Adipose tissue (tissue), 3 donors: ENCODE data around the gene HDGFL2. TPM values are rescaled to one million over a fixed set of nuclear protein-coding genes. Genes with fewer than 3 reads are reported as not detected.
"Not testable (repeated sequence)": the region's sequence is repeated elsewhere in the genome, so short reads cannot be mapped to it uniquely, and the experiment has no call there.

Experiments used
- H3K27ac ChIP-seq: one replicate; pipeline ENCODE4 v1.5.1; 2013; ENCODE audit warnings: low read depth, low read length
- WGBS, 3 donors: extraction: QIAGEN DNeasy Blood & Tissue Kit; methylation state at CpG; one replicate each; pipeline ENCODE4 v1.1.7; 2013; 5-methylcytosine and 5-hydroxymethylcytosine counted together
- polyA plus RNA-seq, 3 donors: library from polyadenylated mRNA; stranded (reverse); fragments of 200-250 nt; gene quantifications; one replicate each; pipeline ENCODE4 v1.2.3, GENCODE V29; 2013
- donor health status: healthy with polysubstance abuse.
- donor health status: Bipolar disorder and iron deficiency.
- donor health status: healthy.

The HDGFL2 gene
- polyA plus RNA-seq, 3 donors = 20.5 to 60.3 (median 24.6) TPM

DNA sequence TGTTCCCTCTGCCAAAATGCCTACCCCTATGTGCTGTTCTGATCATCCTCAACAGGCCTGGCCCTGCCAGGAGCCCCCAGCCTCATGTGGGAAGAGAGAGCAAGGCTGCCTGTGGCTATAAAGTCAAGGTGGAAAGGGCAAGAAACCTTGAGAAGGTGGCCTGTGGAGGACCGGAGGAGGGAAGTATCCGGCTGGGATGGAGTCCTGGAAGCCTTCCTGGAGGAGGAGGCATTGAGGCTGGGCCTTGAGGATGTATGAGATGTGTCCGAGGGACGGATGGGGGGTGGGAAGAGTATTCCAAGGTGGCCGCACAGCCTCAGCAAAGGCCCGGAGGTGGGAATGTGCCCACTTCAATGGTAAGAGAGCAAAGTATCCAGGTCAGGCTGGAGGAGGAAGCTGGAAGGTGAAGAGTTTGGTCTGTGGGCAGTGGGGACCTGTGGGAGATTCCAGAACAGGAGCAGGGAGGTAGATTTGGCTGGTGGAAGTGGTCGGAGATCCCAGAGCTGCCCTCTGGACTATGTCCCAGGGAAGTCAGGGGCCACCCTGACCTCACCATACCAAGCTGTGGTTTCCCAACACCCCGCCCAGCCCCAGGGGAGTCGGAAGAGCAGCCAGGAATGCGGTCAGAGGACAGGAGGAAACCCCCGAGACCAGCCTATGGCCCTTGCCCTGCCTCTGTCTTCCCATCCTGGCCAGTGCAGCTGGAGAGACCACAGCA, 49.2 kb downstream of the HDGFL2 start:
- no peak overlapping the region for H3K27ac ChIP-seq
- 63 to 75% (median 68%) methylated on average over 11 of the region's 11 CpGs for WGBS, 3 donors

GRCh38 chr19:4521888-4522242, 49.8 kb downstream of the HDGFL2 start:
- 77 to 90% (median 80%) methylated on average over 5 of the region's 5 CpGs for WGBS, 3 donors
- H3K27ac ChIP-seq = no peak overlapping the region

GRCh38 chr19:4522291-4523002, 50.4 kb downstream of the HDGFL2 start:
- WGBS, 3 donors = 84 to 93% (median 84%) methylated on average over 15 of the region's 15 CpGs
- no peak overlapping the region for H3K27ac ChIP-seq

- H3K27ac ChIP-seq = no peak overlapping the region
- 73 to 79% (median 76%) methylated on average over 46 to 53 of the region's 53 CpGs for WGBS, 3 donors
These were observed 51.4 kb downstream of the HDGFL2 start for GRCh38 chr19:4523306-4524110.

DNA sequence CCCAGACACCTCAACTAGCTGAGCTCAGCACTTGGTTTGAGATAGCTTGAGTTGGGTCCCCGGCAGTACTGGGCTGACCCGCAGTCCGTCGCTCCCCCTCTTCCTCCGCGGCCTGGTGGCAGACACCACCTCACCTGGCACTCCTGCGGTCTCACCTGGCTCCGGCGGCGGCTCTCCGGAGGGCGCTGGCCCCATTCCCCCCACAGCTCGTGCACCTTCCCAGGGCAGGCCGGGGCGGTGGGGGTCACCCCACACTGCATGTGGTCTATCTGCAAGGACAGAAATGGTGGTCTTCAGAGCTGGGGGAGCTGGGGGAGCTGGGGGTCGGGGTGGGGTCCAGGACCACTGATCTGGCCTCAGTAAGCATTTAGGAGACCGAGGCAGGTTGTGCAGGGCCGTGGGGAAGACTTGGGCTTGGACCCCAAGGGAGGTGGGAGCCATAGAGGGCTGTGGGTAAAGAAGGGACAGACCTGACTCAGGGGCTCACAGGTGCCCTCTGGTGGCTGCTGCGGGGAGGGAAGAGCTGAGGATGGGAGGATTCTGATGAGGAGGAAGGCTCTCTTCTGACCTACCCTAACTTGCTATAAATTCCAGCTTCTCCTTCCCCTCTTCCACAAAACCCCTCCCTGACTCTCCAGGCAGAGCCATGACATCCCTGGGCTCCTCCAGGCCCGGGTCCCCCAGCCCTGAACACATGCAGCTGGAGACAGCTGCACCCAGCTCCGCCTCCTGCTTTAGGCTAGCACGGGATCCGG, 52.9 kb downstream of the HDGFL2 start:
- WGBS, 3 donors = 62 to 76% (median 65%) methylated on average over 23 of the region's 23 CpGs
- H3K27ac ChIP-seq = no peak overlapping the region

GRCh38 chr19:4525563-4526002, 53.5 kb downstream of the HDGFL2 start:
- no peak overlapping the region for H3K27ac ChIP-seq
- WGBS, 3 donors = 49 to 90% (median 62%) methylated on average over 15 to 23 of the region's 23 CpGs

- 92 to 98% (median 96%) methylated on average over 8 of the region's 8 CpGs for WGBS, 3 donors
- H3K27ac ChIP-seq = not testable (repeated sequence)
These were observed 55.3 kb downstream of the HDGFL2 start for GRCh38 chr19:4527377-4527776.

GRCh38 chr19:4528843-4529242, 56.7 kb downstream of the HDGFL2 start:
- 70 to 95% (median 72%) methylated on average over 15 of the region's 15 CpGs for WGBS, 3 donors
- no peak overlapping the region for H3K27ac ChIP-seq

DNA sequence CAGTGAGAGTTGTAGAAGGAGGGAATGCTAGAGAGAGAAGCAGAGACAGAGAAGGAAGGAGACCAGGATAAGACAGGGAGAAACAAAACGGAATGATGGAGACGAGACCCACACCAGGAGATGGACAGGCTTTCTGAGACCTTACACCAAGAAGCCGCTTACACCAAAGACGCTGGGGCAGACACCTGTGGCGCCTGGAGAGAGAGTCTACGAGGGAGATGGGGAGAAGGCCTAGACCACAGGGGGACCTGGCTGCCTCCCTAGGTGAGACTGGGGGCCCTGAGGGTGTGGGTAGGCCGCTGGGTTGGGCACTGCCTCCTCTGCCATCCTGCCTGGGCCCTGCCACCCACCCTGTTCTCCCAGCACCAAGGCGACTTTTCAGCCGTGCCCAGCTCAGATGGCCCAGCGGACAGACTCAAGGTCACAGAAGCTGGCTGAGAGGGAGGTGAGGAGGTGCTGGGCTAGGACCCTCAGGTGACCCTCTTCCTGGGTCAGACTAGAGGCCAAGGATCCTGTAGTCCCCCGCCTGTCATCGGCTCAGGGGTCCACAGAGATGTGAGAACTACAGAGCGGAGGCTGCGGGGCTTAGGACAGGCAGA, 57.9 kb downstream of the HDGFL2 start:
- no peak overlapping the region for H3K27ac ChIP-seq
- 77 to 87% (median 87%) methylated on average over 12 to 14 of the region's 14 CpGs for WGBS, 3 donors

DNA sequence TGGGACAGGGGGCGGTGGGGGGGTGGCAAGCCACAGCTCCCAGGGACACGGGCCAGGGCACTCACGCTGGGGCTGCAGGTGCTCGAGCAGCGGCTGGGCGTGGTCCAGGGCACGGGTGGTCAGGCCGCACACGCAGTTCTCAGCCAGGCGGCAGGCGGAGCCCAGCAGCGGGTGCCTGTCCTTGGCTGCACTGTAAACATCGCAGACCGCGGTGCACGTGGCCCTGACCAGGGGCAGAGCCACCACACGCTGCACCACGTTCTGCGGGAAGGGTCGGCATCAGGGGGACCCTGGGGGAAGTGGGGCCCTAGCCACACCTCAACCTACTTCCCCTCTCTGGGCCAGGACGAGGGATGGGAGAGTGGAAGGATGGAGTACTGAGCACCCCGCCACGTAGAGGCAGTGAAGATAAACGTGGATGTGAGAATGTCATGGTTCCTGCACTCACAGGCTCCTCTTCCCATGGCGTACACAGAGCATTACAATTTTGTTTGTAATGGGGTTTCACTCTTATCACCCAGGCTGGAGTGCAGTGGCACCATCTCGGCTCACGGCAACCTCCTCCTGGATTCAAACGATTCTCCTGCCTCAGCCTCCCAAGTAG, 59.6 kb downstream of the HDGFL2 start:
- H3K27ac ChIP-seq = no peak overlapping the region

GRCh38 chr19:4533334-4533733, 61.2 kb downstream of the HDGFL2 start:
- H3K27ac ChIP-seq = no peak overlapping the region
- 79 to 87% (median 82%) methylated on average over 9 of the region's 9 CpGs for WGBS, 3 donors

More for the DNA sequence above, 59.6 kb downstream of the HDGFL2 start:
- WGBS, 3 donors = 40 to 47% (median 46%) methylated on average over 22 to 28 of the region's 28 CpGs

DNA sequence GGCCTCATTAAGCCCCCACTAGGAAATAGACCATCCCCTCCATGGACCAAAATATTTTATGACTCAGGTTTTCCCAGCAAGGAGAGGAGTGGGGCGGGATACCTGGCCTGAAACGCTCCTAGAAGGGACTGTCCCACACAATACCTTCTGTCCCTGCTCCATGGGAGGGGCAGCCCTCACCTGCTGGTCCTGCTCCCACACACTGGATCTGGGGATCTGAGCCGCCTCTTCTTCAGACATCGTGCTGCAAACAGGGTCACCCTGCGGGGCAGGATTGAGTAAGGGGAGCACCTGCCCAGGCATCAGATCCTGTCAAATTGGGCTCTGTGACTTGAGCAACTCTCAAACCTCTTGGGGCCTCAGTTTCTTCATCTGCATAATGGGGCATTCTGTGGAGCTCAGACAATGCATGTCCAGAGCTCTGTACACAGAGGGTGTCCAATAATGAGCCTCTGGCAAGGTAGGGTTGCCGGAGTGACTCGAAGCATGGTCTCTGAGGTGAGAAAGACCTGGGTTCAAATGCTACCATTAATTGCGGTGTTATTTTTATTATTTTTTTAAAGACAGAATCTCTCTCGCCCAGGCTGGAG, 61.8 kb downstream of the HDGFL2 start:
- no peak overlapping the region for H3K27ac ChIP-seq
- WGBS, 3 donors = 81 to 84% (median 83%) methylated on average over 9 of the region's 9 CpGs

DNA sequence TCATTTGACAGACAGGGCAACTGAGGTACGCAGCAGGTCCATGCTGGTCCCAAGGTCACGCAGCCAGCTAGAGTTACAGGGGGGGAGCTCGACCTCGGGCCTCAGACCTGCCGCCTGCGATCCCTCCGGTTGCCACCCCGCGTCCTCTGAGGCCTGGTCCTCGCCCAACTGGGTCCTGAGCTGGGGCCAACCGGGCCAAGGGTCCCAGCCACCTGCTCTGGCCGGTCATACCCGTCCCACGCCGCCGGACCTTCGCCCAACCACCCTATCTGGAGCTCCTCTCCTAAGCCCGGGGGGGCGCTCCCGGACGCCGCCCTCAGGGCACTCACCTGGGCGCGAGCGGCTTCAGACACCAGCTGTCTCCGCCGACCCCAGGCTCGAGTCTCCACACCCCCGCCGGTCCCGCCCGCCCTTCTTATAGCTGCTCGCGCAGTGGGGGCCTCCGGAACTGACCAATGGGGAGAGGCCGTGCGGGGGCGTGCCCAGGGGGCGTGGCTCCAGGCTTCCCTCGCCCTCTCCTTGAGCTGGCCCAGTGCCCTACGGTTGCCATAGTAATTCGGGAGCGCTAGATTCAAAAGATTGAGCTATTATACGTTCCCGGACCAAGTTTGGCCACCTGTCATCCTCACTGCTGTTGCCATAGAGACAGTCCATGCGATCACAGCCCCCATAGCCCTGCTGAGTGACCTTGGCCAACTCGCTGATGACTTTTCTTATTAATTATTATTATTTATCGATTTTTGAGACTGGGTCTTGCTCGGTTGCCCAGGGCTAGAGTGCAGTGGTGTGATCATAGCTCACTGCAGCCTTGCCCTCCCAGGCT, 63.0 kb downstream of the HDGFL2 start, which contains the start of gene PLIN5:
Gene PLIN5 (minus strand): TSS at position 389 of the 823 bp plus-strand sequence. CDS start 1,150 bp downstream, outside the sequence.
- no peak within 1 kb of the TSS for H3K27ac ChIP-seq
- 4 to 14% (median 14%) methylated on average over 49 of the region's 49 CpGs for WGBS, 3 donors

GRCh38 chr19:4536798-4537197, 64.7 kb downstream of the HDGFL2 start:
- H3K27ac ChIP-seq = no peak overlapping the region
- 32 to 62% (median 52%) methylated on average over 5 of the region's 5 CpGs for WGBS, 3 donors

DNA sequence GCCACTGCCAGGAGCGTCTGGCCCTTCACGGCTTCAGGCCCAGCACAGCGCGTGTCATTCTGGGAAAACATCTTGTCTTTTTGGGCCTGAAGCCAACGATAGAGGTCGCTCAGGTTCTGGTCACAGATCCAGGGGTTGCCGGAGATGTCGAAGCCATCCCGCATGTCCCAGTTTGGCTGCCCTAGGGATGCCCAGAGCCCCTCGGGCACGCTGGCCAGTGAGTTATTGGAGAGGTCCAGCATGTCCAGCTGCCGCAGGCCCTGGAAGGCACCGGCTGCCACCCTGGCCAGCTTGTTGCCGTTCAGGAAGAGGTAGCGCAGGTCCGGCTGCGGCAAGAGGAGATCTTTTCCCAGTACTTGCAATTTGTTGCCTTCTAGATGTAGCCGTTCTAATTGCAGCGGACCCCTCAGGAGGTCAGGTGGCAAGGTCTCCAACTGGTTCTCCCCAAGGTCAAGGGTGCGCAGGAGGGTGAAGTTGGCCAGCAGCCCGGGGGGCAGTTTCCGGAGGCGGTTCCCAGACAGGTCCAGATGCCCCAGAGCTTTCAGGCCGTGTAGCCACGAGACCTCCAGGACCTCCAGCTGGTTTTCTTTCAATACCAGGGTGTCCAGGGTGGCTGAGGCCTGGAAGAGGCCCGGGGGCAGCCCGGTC, 66.0 kb downstream of the HDGFL2 start:
- WGBS, 3 donors = 76 to 80% (median 77%) methylated on average over 27 of the region's 27 CpGs
- no peak overlapping the region for H3K27ac ChIP-seq

DNA sequence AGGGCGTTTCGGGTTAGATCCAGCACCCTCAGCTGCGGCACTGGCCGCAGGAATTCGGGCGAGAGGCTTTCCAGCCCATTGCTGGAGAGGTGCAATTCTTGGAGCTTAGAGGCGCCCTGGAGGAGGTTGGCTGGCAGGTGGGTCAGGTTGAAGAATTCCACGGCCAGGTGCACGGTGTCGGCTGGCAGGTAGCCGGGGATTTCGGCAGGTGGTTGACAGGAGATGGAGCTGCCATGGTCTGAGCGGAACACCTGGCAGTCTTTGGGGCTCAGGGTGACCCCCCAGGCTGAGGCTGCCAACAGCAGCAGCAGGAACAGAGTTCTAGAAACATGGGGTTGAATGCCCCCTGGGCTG, 66.5 kb downstream of the HDGFL2 start:
- 72 to 94% (median 89%) methylated on average over 13 of the region's 13 CpGs for WGBS, 3 donors
- no peak overlapping the region for H3K27ac ChIP-seq
